Measurements from ENCODE around the gene IQSEC1. TPM values are rescaled to one million over a fixed set of nuclear protein-coding genes. Genes with fewer than 3 reads are reported as not detected.

The IQSEC1 gene
- polyA plus RNA-seq, 3 donors = 17.7 to 61.7 (median 30.3) TPM

DNA sequence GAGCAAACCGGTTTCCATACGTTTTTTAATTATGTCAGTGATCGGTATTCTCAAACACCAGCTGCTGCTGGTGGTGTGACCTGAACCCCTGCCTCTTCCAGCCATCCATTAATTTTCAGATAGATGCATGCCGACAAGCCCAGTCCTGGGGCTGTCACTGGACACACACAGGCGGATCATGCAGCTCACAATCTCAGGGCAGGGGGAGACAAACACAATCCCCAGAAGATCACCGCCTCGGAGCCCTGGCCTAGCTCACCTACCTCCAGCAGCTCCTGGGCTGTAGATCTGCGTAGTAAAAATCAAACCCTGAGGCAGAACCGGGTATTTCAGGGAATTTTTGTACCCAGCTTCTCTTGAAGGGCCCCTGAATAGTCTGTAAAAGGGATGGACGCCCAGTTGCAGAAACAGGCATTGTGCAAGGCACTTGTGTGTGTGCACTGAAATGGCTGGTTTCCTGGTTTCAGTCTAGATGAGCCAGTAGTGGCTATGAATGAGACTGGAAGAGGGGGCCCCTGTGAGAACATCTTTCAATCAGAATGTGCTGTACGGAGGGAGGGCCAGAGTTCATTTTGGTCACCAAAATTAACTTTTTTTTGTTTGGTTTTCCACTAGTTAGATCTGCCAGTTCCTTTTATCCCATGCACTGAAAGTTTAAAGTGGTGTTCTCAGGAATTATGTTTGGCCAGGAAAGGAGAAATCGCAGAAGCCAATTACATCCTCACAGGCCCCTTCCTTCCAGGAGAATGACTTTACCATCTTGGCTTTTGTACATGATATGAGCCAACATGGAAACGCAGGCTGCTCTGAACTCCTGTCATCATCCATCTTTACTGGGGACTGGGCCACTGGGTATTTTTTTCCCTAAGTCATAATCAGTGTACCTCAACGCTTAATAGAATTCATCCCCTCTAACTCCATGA, 176.9 kb downstream of the IQSEC1 start:
- Histone ChIP-seq H3K79me2 (ENCODE audit: insufficient read depth, low read length) (no peaks in the 10 kb centered on the region), H4K20me1 (ENCODE audit: insufficient read depth, low read length) (peaks cover 69% of the 10 kb centered on the region), H3K9me3 (replicated peaks in 1 of 2; ENCODE audit: control insufficient read depth in 1 of 2, insufficient read depth in 1 of 2, low read length in 2 of 2) (no peaks in the 10 kb centered on the region), H3K36me3 (replicated peaks in 1 of 2; ENCODE audit: control insufficient read depth in 1 of 2, insufficient read depth in 2 of 2, low read length in 2 of 2) (peaks cover 34 to 44% of the 10 kb centered on the region in 2 donors), H3K4me1 (ENCODE audit: control insufficient read depth in 1 of 2, insufficient read depth in 2 of 2, low read length in 2 of 2) (peaks cover 3 to 4% of the 10 kb centered on the region in 2 donors), H3K27ac (ENCODE audit: low read depth in 1 of 2, low read length in 2 of 2) (no peak overlapping the region), H3K9ac (ENCODE audit: insufficient read depth, low read length, poor library complexity, severe bottlenecking) (no peak overlapping the region), H2AFZ (ENCODE audit: insufficient read depth, low read depth, low read length, poor library complexity, severe bottlenecking) (no peak overlapping the region), H3K27me3 (ENCODE audit: control insufficient read depth in 2 of 2, insufficient read depth in 2 of 2, low read length in 2 of 2) (no peaks in the 10 kb centered on the region), H3K4me2 (replicated peaks; ENCODE audit: extremely low read depth, low read length, poor library complexity, severe bottlenecking) (no peak overlapping the region), H3K4me3 (replicated peaks in 1 of 3; ENCODE audit: low read depth in 2 of 3, low read length in 3 of 3) (no peak overlapping the region)
- no peak overlapping the region for H3K4me3 Mint-ChIP-seq
- intact Hi-C loops (cut with micrococcal nuclease) = no loop called here
- 53% methylated on average over 7 of the region's 14 CpGs for WGBS (ENCODE audit: insufficient coverage)
- H3K27ac Mint-ChIP-seq = peak overlapping the region in 4 of 7 donors; percentile 35 to 52 (median 46)
- H3K4me1 Mint-ChIP-seq = peaks cover 24% of the 10 kb centered on the region
- peak in 2 of 3 donors; percentile 29 to 49 for DNase-seq
- peaks cover 4 to 13% (median 8%) of the 10 kb centered on the region in 3 donors for H3K27me3 Mint-ChIP-seq (ENCODE audit: low read depth in 3 of 3)
- TF ChIP-seq, protein P1, sequence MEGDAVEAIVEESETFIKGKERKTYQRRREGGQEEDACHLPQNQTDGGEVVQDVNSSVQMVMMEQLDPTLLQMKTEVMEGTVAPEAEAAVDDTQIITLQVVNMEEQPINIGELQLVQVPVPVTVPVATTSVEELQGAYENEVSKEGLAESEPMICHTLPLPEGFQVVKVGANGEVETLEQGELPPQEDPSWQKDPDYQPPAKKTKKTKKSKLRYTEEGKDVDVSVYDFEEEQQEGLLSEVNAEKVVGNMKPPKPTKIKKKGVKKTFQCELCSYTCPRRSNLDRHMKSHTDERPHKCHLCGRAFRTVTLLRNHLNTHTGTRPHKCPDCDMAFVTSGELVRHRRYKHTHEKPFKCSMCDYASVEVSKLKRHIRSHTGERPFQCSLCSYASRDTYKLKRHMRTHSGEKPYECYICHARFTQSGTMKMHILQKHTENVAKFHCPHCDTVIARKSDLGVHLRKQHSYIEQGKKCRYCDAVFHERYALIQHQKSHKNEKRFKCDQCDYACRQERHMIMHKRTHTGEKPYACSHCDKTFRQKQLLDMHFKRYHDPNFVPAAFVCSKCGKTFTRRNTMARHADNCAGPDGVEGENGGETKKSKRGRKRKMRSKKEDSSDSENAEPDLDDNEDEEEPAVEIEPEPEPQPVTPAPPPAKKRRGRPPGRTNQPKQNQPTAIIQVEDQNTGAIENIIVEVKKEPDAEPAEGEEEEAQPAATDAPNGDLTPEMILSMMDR (IDR thresholded peaks at IDR 0.05) = no peak
- H3K36me3 Mint-ChIP-seq = peaks cover 38 to 42% of the 10 kb centered on the region in 2 donors
- H3K9me3 Mint-ChIP-seq = no peaks in the 10 kb centered on the region

DNA sequence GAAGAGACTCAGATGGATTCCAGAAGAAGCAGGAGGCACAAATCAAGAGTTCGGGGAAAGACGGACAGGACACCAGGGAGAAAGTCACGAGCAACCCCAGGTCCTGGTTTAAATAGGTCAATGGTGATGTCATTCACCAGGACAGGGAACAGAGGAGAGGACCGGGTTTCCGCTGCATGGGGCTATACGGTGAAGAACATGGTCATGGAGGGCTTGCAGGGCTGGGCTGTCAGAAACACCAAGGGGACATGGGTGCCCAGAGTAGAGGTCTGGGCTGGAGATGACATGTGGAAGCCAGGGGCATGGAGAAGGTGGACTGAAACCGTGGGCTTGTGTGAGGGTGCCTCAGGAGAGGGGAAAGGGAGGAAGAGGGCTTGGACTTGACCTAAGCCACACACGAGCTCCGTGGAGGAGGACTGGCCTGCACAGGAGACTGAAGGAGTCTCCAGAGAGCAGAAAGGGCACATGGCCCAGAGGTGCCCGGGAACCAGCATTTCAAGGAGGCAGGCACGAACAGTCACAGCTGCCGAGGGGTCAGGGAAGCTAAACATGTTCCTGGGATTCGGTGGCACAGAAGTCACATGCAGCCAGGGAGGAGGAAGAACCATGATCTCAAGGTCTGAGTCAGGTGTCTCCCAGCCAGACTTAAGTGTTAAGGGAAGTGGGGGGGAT, 177.7 kb downstream of the IQSEC1 start:
- H3K27me3 Mint-ChIP-seq (ENCODE audit: low read depth in 3 of 3) = peaks cover 8 to 15% (median 10%) of the 10 kb centered on the region in 3 donors
- peaks cover 61% of the 10 kb centered on the region for H4K20me1 ChIP-seq (ENCODE audit: insufficient read depth, low read length)
- intact Hi-C loops (cut with micrococcal nuclease) = no loop called here
- peaks cover 24% of the 10 kb centered on the region for H3K4me1 Mint-ChIP-seq
- H3K27ac ChIP-seq (ENCODE audit: low read depth in 1 of 2, low read length in 2 of 2) = no peak overlapping the region
- no peaks in the 10 kb centered on the region for H3K27me3 ChIP-seq (ENCODE audit: control insufficient read depth in 2 of 2, insufficient read depth in 2 of 2, low read length in 2 of 2)
- H3K36me3 Mint-ChIP-seq = peaks cover 34 to 35% of the 10 kb centered on the region in 2 donors
- no peak overlapping the region for H3K9ac ChIP-seq (ENCODE audit: insufficient read depth, low read length, poor library complexity, severe bottlenecking)
- no peaks in the 10 kb centered on the region for H3K9me3 Mint-ChIP-seq
- H3K4me3 Mint-ChIP-seq = no peak overlapping the region
- peaks cover 3 to 4% of the 10 kb centered on the region in 2 donors for H3K4me1 ChIP-seq (ENCODE audit: control insufficient read depth in 1 of 2, insufficient read depth in 2 of 2, low read length in 2 of 2)
- no peak overlapping the region for H3K4me3 ChIP-seq (replicated peaks in 1 of 3; ENCODE audit: low read depth in 2 of 3, low read length in 3 of 3)
- peak in 2 of 3 donors; percentile 38 to 51 for DNase-seq
- no peaks in the 10 kb centered on the region for H3K79me2 ChIP-seq (ENCODE audit: insufficient read depth, low read length)
- H2AFZ ChIP-seq (ENCODE audit: insufficient read depth, low read depth, low read length, poor library complexity, severe bottlenecking) = no peak overlapping the region
- peaks cover 26 to 36% of the 10 kb centered on the region in 2 donors for H3K36me3 ChIP-seq (replicated peaks in 1 of 2; ENCODE audit: control insufficient read depth in 1 of 2, insufficient read depth in 2 of 2, low read length in 2 of 2)
- TF ChIP-seq, protein P1 (IDR thresholded peaks at IDR 0.05) = no peak
- H3K9me3 ChIP-seq (replicated peaks in 1 of 2; ENCODE audit: control insufficient read depth in 1 of 2, insufficient read depth in 1 of 2, low read length in 2 of 2) = no peaks in the 10 kb centered on the region
- WGBS (ENCODE audit: insufficient coverage) = 84% methylated on average over 13 of the region's 13 CpGs
- H3K27ac Mint-ChIP-seq = peak overlapping the region in 5 of 7 donors; percentile 23 to 72 (median 47)
- H3K4me2 ChIP-seq (replicated peaks; ENCODE audit: extremely low read depth, low read length, poor library complexity, severe bottlenecking) = no peak overlapping the region
